ENCODE results near the gene RSRC1.
"Not testable (repeated sequence)": the region's sequence is repeated elsewhere in the genome, so short reads cannot be mapped to it uniquely, and the experiment has no call there.

RSRC1 gene

GRCh38 chr3:158404131-158404718, 294.3 kb downstream of the RSRC1 start:
- DNase-seq (ENCODE audit: low spot score) = no peak

GRCh38 chr3:158405507-158405906, 295.6 kb downstream of the RSRC1 start:
- no peak for DNase-seq (ENCODE audit: low spot score)

GRCh38 chr3:158407844-158408517, 298.1 kb downstream of the RSRC1 start:
- DNase-seq (ENCODE audit: low spot score) = no peak

- DNase-seq (ENCODE audit: low spot score) = not testable (repeated sequence)
Observed at GRCh38 chr3:158408518-158408897, 298.6 kb downstream of the RSRC1 start.

GRCh38 chr3:158418035-158418434, 308.1 kb downstream of the RSRC1 start:
- DNase-seq (ENCODE audit: low spot score) = no peak

- no peak for DNase-seq (ENCODE audit: low spot score)
Observed at GRCh38 chr3:158419820-158420653, 310.1 kb downstream of the RSRC1 start.

- peak; percentile 10 for DNase-seq (ENCODE audit: low spot score)
Observed at GRCh38 chr3:158420654-158421396, 310.9 kb downstream of the RSRC1 start.

- no peak for DNase-seq (ENCODE audit: low spot score)
Observed at GRCh38 chr3:158430448-158430847, 320.6 kb downstream of the RSRC1 start.

- DNase-seq (ENCODE audit: low spot score) = no peak
Observed at GRCh38 chr3:158430968-158431367, 321.1 kb downstream of the RSRC1 start.

- DNase-seq (ENCODE audit: low spot score) = no peak
Observed at GRCh38 chr3:158431829-158432228, 321.9 kb downstream of the RSRC1 start.

GRCh38 chr3:158434412-158435038, 324.6 kb downstream of the RSRC1 start:
- peak; percentile 41 for DNase-seq (ENCODE audit: low spot score)

GRCh38 chr3:158443632-158444031, 333.7 kb downstream of the RSRC1 start:
- no peak for DNase-seq (ENCODE audit: low spot score)

- DNase-seq (ENCODE audit: low spot score) = no peak
Observed at GRCh38 chr3:158447408-158447807, 337.5 kb downstream of the RSRC1 start.

GRCh38 chr3:158451405-158452055, 341.6 kb downstream of the RSRC1 start:
- DNase-seq (ENCODE audit: low spot score) = no peak

- no peak for DNase-seq (ENCODE audit: low spot score)
Observed at GRCh38 chr3:158452334-158452733, 342.4 kb downstream of the RSRC1 start.

GRCh38 chr3:158453004-158453403, 343.1 kb downstream of the RSRC1 start:
- DNase-seq (ENCODE audit: low spot score) = no peak

- DNase-seq (ENCODE audit: low spot score) = no peak
Observed at GRCh38 chr3:158453865-158454264, 344.0 kb downstream of the RSRC1 start.

GRCh38 chr3:158455406-158455805, 345.5 kb downstream of the RSRC1 start:
- no peak for DNase-seq (ENCODE audit: low spot score)

GRCh38 chr3:158456114-158456513, 346.2 kb downstream of the RSRC1 start:
- DNase-seq (ENCODE audit: low spot score) = no peak

GRCh38 chr3:158458464-158458863, 348.6 kb downstream of the RSRC1 start:
- no peak for DNase-seq (ENCODE audit: low spot score)

GRCh38 chr3:158460926-158461325, 351.0 kb downstream of the RSRC1 start:
- no peak for DNase-seq (ENCODE audit: low spot score)
